GM12872 (cell line): Measurements from ENCODE around the gene L3MBTL4.

Experiments
- CTCF ChIP-seq: IDR thresholded peaks from 3 replicates; pipeline ENCODE4 v1.5.1; 2011; ENCODE audit warnings: low read depth, mild to moderate bottlenecking, low read length, moderate library complexity; ENCODE audit not compliant: insufficient read depth

The L3MBTL4 gene

GRCh38 chr18:6404834-6405233 is 9.9 kb downstream of the L3MBTL4 start:
- no peak for TF ChIP-seq CTCF

GRCh38 chr18:6401687-6402086 is 13.0 kb downstream of the L3MBTL4 start:
- TF ChIP-seq CTCF: peak; percentile 24; the same call in 2 of the 3 replicates

GRCh38 chr18:6399776-6400175 is 14.9 kb downstream of the L3MBTL4 start:
- no peak for TF ChIP-seq CTCF

GRCh38 chr18:6397931-6398566 is 16.7 kb downstream of the L3MBTL4 start:
- no peak for TF ChIP-seq CTCF

GRCh38 chr18:6396847-6397246 is 17.9 kb downstream of the L3MBTL4 start:
- no peak for TF ChIP-seq CTCF

GRCh38 chr18:6396276-6396675 is 18.4 kb downstream of the L3MBTL4 start:
- no peak for TF ChIP-seq CTCF

GRCh38 chr18:6389005-6389404 is 25.7 kb downstream of the L3MBTL4 start:
- TF ChIP-seq CTCF: no peak

- no peak for TF ChIP-seq CTCF
Observed at GRCh38 chr18:6382963-6383362, 31.7 kb downstream of the L3MBTL4 start.
